ENCODE measurements around the gene PROS1. TPM values are rescaled to one million over a fixed set of nuclear protein-coding genes. Genes with fewer than 3 reads are reported as not detected.
"Not testable (repeated sequence)": the region's sequence is repeated elsewhere in the genome, so short reads cannot be mapped to it uniquely, and the experiment has no call there.

PROS1 gene
- polyA plus RNA-seq, 5 donors: 19.6 to 31.0 (median 27.7) TPM

GRCh38 chr3:93979850-93980676 lies 6.4 kb upstream of the PROS1 start, which contains the start of gene ARL13B:
TSS of gene ARL13B (plus strand) at chr3:93980155. CDS start at chr3:93980424, 269 bp downstream.
- DNase-seq: peak; percentile 97 to 98

GRCh38 chr3:93969997-93970396 lies 3.7 kb downstream of the PROS1 start:
- no peak for DNase-seq

DNA sequence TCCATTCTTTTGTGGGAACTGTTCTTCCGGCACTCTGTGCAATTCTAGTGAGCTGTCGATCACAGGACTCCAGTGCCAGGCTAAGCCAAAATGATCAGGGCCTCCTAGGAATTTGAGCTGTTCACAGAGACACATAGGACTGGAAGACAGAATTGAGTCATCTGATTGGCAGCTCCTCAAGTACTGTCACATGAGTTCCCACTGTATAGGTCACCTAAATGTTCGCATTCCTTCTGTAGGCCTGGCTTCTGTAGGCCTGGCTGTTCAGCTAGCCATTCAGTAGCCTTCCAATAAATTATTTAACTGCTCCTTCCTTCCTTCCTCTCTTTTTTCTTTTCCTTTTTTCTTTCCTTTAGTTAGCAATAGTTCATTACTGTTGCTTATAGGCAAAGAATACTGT lies 4.3 kb downstream of the PROS1 start:
- DNase-seq: no peak

DNA sequence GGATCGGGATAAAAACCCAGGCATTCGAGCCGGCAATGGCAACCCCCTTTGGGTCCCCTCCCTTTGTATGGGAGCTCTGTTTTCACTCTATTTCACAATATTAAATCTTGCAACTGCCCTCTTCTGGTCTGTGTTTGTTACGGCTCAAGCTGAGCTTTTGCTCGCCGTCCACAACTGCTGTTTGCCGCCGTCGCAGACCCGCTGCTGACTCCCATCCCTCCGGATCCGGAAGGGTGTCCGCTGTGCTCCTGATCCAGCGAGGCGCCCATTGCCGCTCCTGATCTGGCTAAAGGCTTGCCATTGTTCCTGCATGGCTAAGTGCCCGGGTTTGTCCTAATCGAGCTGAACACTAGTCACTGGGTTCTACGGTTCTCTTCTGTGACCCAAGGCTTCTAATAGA lies 8.6 kb downstream of the PROS1 start:
- DNase-seq: not testable (repeated sequence)

GRCh38 chr3:93962798-93963197 lies 10.9 kb downstream of the PROS1 start:
- no peak for DNase-seq

DNA sequence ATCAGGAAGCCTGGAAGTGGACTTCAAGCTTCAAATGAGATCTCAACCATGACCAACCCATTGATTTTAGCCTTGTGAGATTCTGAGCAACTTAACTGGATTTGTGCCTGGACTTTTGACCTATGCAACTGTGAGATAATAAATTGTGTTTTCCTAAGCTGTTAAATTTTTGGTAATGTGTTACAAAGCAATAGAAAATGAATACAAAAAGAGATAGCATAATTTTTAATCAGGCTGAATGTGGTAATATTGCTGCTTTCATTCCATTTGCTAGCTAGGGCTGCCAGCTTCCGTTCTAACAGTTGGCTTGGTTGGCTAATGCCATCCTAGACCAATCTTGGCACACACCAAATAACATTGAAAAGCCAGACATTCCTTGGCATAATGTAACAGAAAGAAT lies 12.2 kb downstream of the PROS1 start:
- DNase-seq: no peak

DNA sequence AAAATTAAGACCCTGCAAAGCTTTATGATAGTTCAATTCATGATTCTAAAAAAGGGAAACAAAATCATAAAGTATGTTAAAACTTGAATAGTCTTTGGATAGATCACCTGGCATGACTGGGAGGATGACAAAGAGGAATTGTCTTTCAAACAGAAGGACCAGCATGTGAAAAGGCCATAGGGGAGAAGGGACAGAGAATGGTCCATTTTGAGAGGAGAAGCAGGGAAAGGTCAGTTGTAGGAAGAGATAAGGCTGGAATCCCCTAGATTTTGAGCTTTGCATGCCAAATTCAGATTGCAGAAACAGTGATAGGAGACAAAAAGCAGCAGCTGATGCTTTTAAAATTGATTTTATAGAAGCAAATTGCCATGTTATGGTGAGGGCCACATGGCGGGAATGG lies 12.7 kb downstream of the PROS1 start:
- DNase-seq: no peak

GRCh38 chr3:93949958-93950357 lies 23.7 kb downstream of the PROS1 start:
- DNase-seq: not testable (repeated sequence)

- not testable (repeated sequence) for DNase-seq
Observed at GRCh38 chr3:93937485-93937884, 36.2 kb downstream of the PROS1 start.

DNA sequence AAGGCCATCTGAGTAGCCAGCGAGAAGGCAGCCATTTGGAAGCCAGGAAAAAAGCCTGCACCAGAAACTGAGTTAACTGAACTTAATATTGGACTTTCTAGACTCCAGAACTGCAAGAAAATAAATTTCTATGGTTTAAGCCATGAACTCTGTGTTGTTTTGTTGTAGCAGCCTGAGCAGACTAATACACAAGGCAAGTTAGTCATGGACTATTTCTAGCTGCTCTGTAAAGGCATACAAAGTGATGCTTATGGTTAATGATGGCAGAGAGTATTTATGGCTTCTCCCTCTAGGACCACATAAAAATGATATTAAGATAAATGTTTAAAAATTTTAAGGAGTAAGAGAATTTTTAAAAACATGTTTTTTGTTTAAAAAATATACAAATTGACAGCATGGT lies 37.1 kb downstream of the PROS1 start:
- DNase-seq: no peak

DNA sequence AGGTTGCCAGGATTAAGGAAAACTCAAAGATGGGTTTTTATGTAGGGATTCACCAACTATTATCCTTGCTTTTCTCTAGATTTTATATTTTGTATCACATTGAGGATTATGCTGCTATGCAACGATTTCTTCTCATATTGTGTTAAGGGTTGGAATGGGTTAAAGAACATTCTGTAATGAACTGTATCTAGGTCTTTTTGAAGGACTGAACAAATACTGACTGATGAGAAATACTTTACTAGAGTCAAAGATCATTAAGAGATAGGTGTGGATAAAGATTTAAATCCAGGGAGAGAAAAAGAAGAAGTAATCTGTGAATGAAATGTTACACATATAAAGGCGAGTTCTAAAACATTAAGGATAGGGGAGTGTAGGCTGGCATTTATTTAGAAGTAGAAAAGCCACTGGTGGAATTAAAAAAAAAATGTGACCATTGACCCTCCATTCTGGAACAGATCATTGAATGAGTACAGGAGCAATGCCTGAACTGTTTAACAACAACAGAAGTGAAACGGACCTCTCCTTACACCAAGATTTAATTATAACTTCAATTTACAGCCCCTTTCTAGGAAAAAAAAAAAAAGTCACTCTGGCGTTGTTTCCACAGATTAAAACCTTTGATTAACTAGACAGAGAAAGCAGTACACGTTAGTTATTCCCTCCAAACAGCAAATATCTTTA lies 39.2 kb downstream of the PROS1 start:
- DNase-seq: no peak

- no peak for DNase-seq
Observed at GRCh38 chr3:93931597-93932229, 42.0 kb downstream of the PROS1 start.

- no peak for DNase-seq
Observed at GRCh38 chr3:93930041-93930440, 43.7 kb downstream of the PROS1 start.

GRCh38 chr3:93926789-93927188 lies 46.9 kb downstream of the PROS1 start:
- no peak for DNase-seq

- no peak for DNase-seq
Observed at GRCh38 chr3:93924491-93924890, 49.2 kb downstream of the PROS1 start.

DNA sequence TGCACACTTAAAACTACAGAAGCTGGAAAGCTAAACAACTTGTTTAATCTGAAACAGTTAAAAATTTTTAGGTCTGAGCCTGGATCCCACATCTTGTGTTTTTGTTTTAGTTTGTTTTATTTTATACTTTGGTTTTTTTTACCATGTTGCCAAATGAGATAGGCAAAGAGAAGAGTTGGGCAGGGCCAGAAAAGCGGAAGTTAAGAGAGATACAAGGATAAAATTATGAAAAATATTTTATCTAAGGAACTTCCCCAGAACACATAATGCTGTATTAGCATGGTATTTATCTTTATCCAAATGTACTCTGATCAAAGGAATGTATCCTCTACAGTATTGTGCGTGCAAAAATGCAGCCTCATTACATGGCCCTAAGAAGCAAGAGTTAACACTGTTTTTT lies 50.7 kb downstream of the PROS1 start:
- no peak for DNase-seq

DNA sequence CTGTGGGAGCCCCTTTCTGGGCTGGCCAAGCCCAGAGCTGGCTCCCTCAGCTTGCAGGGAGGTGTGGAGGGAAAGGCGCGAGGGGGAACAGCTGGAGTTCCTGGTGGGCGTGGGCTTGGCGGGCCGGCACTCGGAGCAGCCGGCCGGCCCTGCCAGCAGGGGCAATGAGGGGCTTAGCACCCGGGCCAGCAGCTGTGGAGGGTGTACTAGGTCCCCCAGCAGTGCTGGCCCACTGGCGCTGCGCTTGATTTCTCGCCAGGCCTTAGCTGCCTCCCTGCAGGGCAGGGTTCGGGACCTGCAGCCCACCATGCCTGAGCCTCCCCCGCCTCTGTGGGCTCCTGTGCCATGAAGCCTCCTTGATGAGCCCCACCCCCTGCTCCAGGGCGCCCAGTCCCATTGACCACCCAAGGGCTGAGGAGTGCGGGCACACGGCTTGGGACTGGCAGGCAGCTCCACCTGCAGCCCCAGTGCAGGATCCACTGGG lies 56.1 kb downstream of the PROS1 start:
- DNase-seq: not testable (repeated sequence)

DNA sequence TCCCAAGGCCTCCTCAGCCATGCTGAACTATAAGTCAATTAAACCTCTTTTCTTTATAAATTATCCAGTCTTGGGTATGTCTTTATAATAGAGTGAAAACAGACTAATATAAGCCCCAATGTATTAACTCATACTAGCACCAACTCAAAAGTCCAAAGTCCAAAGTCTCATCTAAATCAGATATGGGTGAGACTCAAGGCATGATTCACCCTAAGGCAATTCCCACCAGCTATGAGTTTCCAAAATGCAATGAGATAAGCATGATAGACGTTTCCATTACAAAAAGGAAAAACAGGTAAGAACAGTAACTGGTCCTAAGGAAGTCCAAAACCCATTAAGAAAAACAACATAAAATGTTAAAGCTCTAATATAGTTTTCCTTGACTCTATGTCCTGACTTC lies 60.1 kb downstream of the PROS1 start:
- not testable (repeated sequence) for DNase-seq

GRCh38 chr3:93911206-93911605 lies 62.5 kb downstream of the PROS1 start:
- DNase-seq: peak; percentile 36

- DNase-seq: peak; percentile 50 to 55
Observed at GRCh38 chr3:93910097-93910496, 63.6 kb downstream of the PROS1 start.

DNA sequence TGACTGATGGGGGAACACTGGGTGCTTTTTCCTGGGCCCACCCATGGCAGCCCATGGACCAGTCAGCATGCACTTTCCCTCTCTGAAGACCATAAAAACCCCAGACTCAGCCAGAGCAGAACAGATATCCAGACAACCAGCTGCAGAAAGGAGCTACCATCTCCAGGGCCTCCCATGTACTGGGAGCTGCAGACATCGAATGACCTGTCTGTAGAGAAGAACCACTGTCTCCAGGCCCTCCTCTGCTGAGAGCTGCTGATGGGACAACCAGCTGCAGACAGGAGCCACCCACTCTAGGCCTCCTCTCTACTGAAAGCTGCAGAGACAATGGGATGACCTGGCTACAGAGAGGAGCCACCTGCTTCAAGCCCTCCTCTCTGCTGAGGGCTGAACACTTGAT lies 66.6 kb downstream of the PROS1 start:
- DNase-seq: no peak

DNA sequence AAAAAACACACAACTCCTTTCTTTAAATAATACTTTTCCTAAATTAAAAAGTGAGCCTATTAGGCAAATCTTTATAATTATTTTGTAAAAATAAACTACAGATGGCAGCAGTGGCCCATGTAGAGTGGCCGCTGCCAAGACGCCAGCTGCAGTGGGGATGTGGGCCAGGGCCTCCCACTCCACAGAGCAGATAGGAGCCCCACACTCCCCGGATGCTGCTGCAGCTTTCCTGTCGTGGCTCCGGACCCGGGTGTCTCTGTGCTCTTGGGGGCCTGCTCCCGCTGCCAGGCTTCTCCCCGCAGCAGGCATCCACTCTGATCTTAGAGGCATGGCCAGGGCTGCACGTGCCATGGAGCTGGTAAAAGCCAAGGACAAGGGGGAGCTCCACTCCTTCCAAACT lies 67.5 kb downstream of the PROS1 start:
- no peak for DNase-seq

GRCh38 chr3:93904568-93904967 lies 69.1 kb downstream of the PROS1 start:
- no peak for DNase-seq

Measured in right lung (tissue), 5 donors.